Activated CD4-positive, alpha-beta T cell treated with anti-CD3 and anti-CD28 coated beads, Interleukin-10, Interleukin-2, amounts not matched to agents 100 ng/mL and 50 ng/mL, durations not matched to agents 16 hours and 8 hours (primary cell): Measurements from ENCODE around the gene FLII.
A peak's percentile ranks its signal among the peaks of the same experiment; 100 is the strongest.
"Not testable (repeated sequence)": the region's sequence is repeated elsewhere in the genome, so short reads cannot be mapped to it uniquely, and the experiment has no call there.

ENCODE experiments used
- DNase-seq: peaks from one replicate; pipeline ENCODE4 v3.0.0-alpha.2; 2020

The FLII gene

GRCh38 chr17:18258356-18259038 is at the start of gene FLII:
TSS of gene FLII (minus strand) at chr17:18258738. CDS start at chr17:18258690, 48 bp downstream.
- DNase-seq: peak; percentile 52

- not testable (repeated sequence) for DNase-seq
Measured at GRCh38 chr17:18303206-18303605, 44.7 kb upstream of the FLII start.

GRCh38 chr17:18300725-18301480 is 42.4 kb upstream of the FLII start:
- DNase-seq: no peak

GRCh38 chr17:18298061-18298460 is 39.5 kb upstream of the FLII start:
- DNase-seq: not testable (repeated sequence)

- DNase-seq: no peak
Measured at GRCh38 chr17:18291718-18292540, 33.4 kb upstream of the FLII start.

- DNase-seq: no peak
Measured at GRCh38 chr17:18285296-18285695, 26.8 kb upstream of the FLII start.

- DNase-seq: no peak
Measured at GRCh38 chr17:18281788-18282187, 23.2 kb upstream of the FLII start.

GRCh38 chr17:18280766-18281371 is 22.3 kb upstream of the FLII start:
- DNase-seq: no peak

GRCh38 chr17:18280249-18280648 is 21.7 kb upstream of the FLII start:
- no peak for DNase-seq

GRCh38 chr17:18278867-18279266 is 20.3 kb upstream of the FLII start:
- no peak for DNase-seq

GRCh38 chr17:18277076-18277475 is 18.5 kb upstream of the FLII start:
- DNase-seq: no peak

- DNase-seq: no peak
Measured at GRCh38 chr17:18270046-18270931, 11.8 kb upstream of the FLII start.

GRCh38 chr17:18267927-18268711 is 9.6 kb upstream of the FLII start:
- DNase-seq: peak; percentile 31

- no peak for DNase-seq
Measured at GRCh38 chr17:18267366-18267765, 8.8 kb upstream of the FLII start.

GRCh38 chr17:18263885-18264682 is 5.5 kb upstream of the FLII start:
- DNase-seq: no peak

- DNase-seq: no peak
Measured at GRCh38 chr17:18262641-18263040, 4.1 kb upstream of the FLII start.

GRCh38 chr17:18262111-18262510 is 3.6 kb upstream of the FLII start:
- no peak for DNase-seq

GRCh38 chr17:18261659-18262058 is 3.1 kb upstream of the FLII start:
- DNase-seq: no peak

GRCh38 chr17:18261146-18261515 is 2.6 kb upstream of the FLII start:
- peak; percentile 23 for DNase-seq
